OCI-LY7 (cell line): Measurements from ENCODE around the gene MPP4. TPM values are rescaled to one million over a fixed set of nuclear protein-coding genes. Genes with fewer than 3 reads are reported as not detected.

ENCODE experiments used
- BruUV-seq: library from RNA; stranded (reverse); fragments of 400-500 nt; replicated peaks from 2 replicates; lab custom pipeline; 2021; lab: Mats Ljungman, UMichigan
- CTCF ChIA-PET: fragments of 300-600 bp; sonication (Branson Sonifier 250); formaldehyde crosslinking; loops from one replicate; lab custom pipeline; 2022; ENCODE audit warnings: antibody characterized with exemption; ENCODE audit not compliant: unreplicated experiment; lab: Charles Lee
- POLR2A ChIA-PET: fragments of 300-600 bp; sonication (Branson Sonifier 250); formaldehyde crosslinking; loops from one replicate; lab custom pipeline; 2022; ENCODE audit warnings: antibody characterized with exemption; lab: Charles Lee
- DNase-seq: peaks from one replicate; pipeline ENCODE4 v3.0.0-alpha.2; 2015; ENCODE audit warnings: low spot score
- H2AFZ ChIP-seq: fragments of 200-600 bp; sonication (generic), shearing (Covaris generic); 2 replicates; pipeline ENCODE4 v1.6.1; 2014; ENCODE audit warnings: mild to moderate bottlenecking, antibody characterized with exemption, low read length, moderate library complexity
- H3K27ac ChIP-seq: fragments of 200-600 bp; sonication (generic); 2 replicates; pipeline ENCODE4 v1.5.1; 2014; ENCODE audit warnings: mixed run types, low read depth, mild to moderate bottlenecking, moderate library complexity, low read length, inconsistent platforms; ENCODE audit not compliant: poor library complexity, severe bottlenecking
- H3K36me3 ChIP-seq: fragments of 200-600 bp; sonication (generic); 2 replicates; pipeline ENCODE4 v1.6.1; 2014; ENCODE audit warnings: mild to moderate bottlenecking, antibody characterized with exemption, low read length, moderate library complexity, mixed read lengths; ENCODE audit not compliant: insufficient read depth
- H3K4me1 ChIP-seq: fragments of 200-600 bp; sonication (generic); 2 replicates; pipeline ENCODE4 v1.5.1; 2014; ENCODE audit warnings: mild to moderate bottlenecking, low read length; ENCODE audit not compliant: insufficient read depth, poor library complexity, severe bottlenecking
- H3K4me2 ChIP-seq: fragments of 200-600 bp; sonication (generic); 2 replicates; pipeline ENCODE4 v1.6.1; 2014; ENCODE audit warnings: mild to moderate bottlenecking, low read length
- H3K4me3 ChIP-seq: fragments of 200-600 bp; sonication (generic); 2 replicates; pipeline ENCODE4 v1.5.1; 2014; ENCODE audit warnings: mild to moderate bottlenecking, low read depth, low read length; ENCODE audit not compliant: poor library complexity, severe bottlenecking
- H3K79me2 ChIP-seq: fragments of 200-600 bp; sonication (generic); 2 replicates; pipeline ENCODE4 v1.6.1; 2016; ENCODE audit warnings: low read depth, mild to moderate bottlenecking, low read length, moderate library complexity, mixed read lengths; ENCODE audit not compliant: insufficient read depth
- H3K9me2 ChIP-seq: fragments of 200-600 bp; sonication (generic); 2 replicates; pipeline ENCODE4 v1.6.1; 2016; ENCODE audit warnings: mild to moderate bottlenecking, low read length, mixed read lengths; ENCODE audit not compliant: insufficient read depth
- H3K9me3 ChIP-seq: fragments of 200-600 bp; sonication (generic); 2 replicates; pipeline ENCODE4 v1.6.1; 2014; ENCODE audit warnings: mild to moderate bottlenecking, mixed run types, low read length, mixed read lengths
- H4K20me1 ChIP-seq: fragments of 200-600 bp; sonication (generic); 2 replicates; pipeline ENCODE4 v1.6.1; 2014; ENCODE audit warnings: mild to moderate bottlenecking, antibody characterized with exemption, low read length, moderate library complexity, mixed read lengths; ENCODE audit not compliant: insufficient read depth
- CTCF ChIP-seq: fragments of 200-600 bp; sonication (generic); conservative IDR thresholded peaks from 2 replicates; pipeline ENCODE4 v1.5.1; 2014; ENCODE audit warnings: mild to moderate bottlenecking, antibody characterized with exemption, low read length, moderate library complexity, mixed read lengths
- EZH2phosphoT487 ChIP-seq: fragments of 200-600 bp; sonication (generic); IDR thresholded peaks from 2 replicates; pipeline ENCODE4 v1.6.1; 2018; ENCODE audit warnings: low read depth, borderline replicate concordance, mild to moderate bottlenecking, mixed run types, antibody characterized with exemption, low read length, moderate library complexity, mixed read lengths
- intact Hi-C: fragments of 100-400 bp; cut with micrococcal nuclease; formaldehyde crosslinking; loops from one replicate; pipeline ENCODE4 v1.10.0; 2022; ENCODE audit not compliant: unreplicated experiment
- small RNA-seq: library from RNA; depleted of rRNA; stranded (forward); fragments of <200 nt; gene quantifications from one replicate; pipeline ENCODE3, GENCODE V24; 2014
- total RNA-seq, 2 experiments: library from RNA; depleted of rRNA in 1 of 2; stranded (reverse); fragments of >200 nt in 1 of 2; shearing (Covaris generic) in 1 of 2; gene quantifications; 2 replicates each; pipeline ENCODE4 v1.2.3, GENCODE V29; 2014 to 2022

MPP4 gene
- total RNA-seq, 2 experiments from 2014 or later: not detected

- BruUV-seq: no TSS peak
- DNase-seq: no peak
- Histone ChIP-seq H3K9me2 (no peaks in the 10 kb centered on the region), H3K36me3 (no peaks in the 10 kb centered on the region), H3K27ac (no peak overlapping the region), H4K20me1 (no peaks in the 10 kb centered on the region), H3K4me1 (no peaks in the 10 kb centered on the region), H2AFZ (no peak overlapping the region), H3K9me3 (no peaks in the 10 kb centered on the region), H3K4me2 (no peak overlapping the region), H3K79me2 (no peaks in the 10 kb centered on the region), H3K4me3 (no peak overlapping the region)
- intact Hi-C loops: no loop called here
- CTCF ChIA-PET: no interaction called here
- TF ChIP-seq CTCF (no peak), EZH2phosphoT487 (no peak)
- POLR2A ChIA-PET: no interaction called here
These were observed 97.5 kb downstream of the MPP4 start for GRCh38 chr2:201600906-201601305.

- H3K4me2 ChIP-seq: no peak overlapping the region
- ChIA-PET CTCF (no interaction called here), POLR2A (no interaction called here)
- no peak overlapping the region for H3K27ac ChIP-seq
- no peaks in the 10 kb centered on the region for H4K20me1 ChIP-seq
- no peak for DNase-seq
- TF ChIP-seq EZH2phosphoT487 (no peak), CTCF (no peak)
- no peaks in the 10 kb centered on the region for H3K4me1 ChIP-seq
- H3K4me3 ChIP-seq: no peak overlapping the region
- H3K9me2 ChIP-seq: no peaks in the 10 kb centered on the region
- no peaks in the 10 kb centered on the region for H3K79me2 ChIP-seq
- no peaks in the 10 kb centered on the region for H3K36me3 ChIP-seq
- BruUV-seq: no TSS peak
- intact Hi-C loops: no loop called here
- no peak overlapping the region for H2AFZ ChIP-seq
- H3K9me3 ChIP-seq: no peaks in the 10 kb centered on the region
These were observed 101.0 kb downstream of the MPP4 start for GRCh38 chr2:201597397-201597796.

Small RNA genes lying within 50 kb of the gene (small RNA-seq; reads per million reads assigned to genes)
- not detected for gene RNU6-651P

Other genes with a start within 250 kb of the MPP4 start
- gene TRAK2, start 247.2 kb downstream of the MPP4 start, total RNA-seq (2014; rRNA removed; shearing (Covaris generic)): 4.9 and 7.1 TPM in 2 replicates
- gene TRAK2, start 247.2 kb downstream of the MPP4 start, total RNA-seq (2022): 11.3 and 11.9 TPM in 2 replicates
- 8.4 and 11.9 TPM in 2 replicates for gene STRADB, start 246.9 kb downstream of the MPP4 start, total RNA-seq (2014; rRNA removed; shearing (Covaris generic))
- gene STRADB, start 246.9 kb downstream of the MPP4 start, total RNA-seq (2022): 21.4 and 23.4 TPM in 2 replicates
- 23.4 and 26.8 TPM in 2 replicates for gene TMEM237, start 55.1 kb downstream of the MPP4 start, total RNA-seq (2014; rRNA removed; shearing (Covaris generic))
- 29.2 and 30.5 TPM in 2 replicates for gene TMEM237, start 55.1 kb downstream of the MPP4 start, total RNA-seq (2022)
- 8.3 and 9.6 TPM in 2 replicates for gene ALS2, start 82.3 kb upstream of the MPP4 start, total RNA-seq (2014; rRNA removed; shearing (Covaris generic))
- 11.3 and 13.9 TPM in 2 replicates for gene ALS2, start 82.3 kb upstream of the MPP4 start, total RNA-seq (2022)
- 0.08 TPM in 1 of 2 replicates, not detected in the other for gene CDK15, start 107.9 kb upstream of the MPP4 start, total RNA-seq (2014; rRNA removed; shearing (Covaris generic))
- gene CDK15, start 107.9 kb upstream of the MPP4 start, total RNA-seq (2022): not detected in 2 replicates